HG02943 (cell line): ENCODE data around the gene SV2A.
"Not testable (repeated sequence)": the region's sequence is repeated elsewhere in the genome, so short reads cannot be mapped to it uniquely, and the experiment has no call there.

ENCODE experiments used
- ATAC-seq: cut with Tn5 transposase; IDR thresholded peaks from one replicate; pipeline ENCODE4 v1.9.1; 2021; ENCODE audit warnings: mild to moderate bottlenecking, low read depth, moderate library complexity; ENCODE audit not compliant: unreplicated experiment

SV2A gene, protein sequence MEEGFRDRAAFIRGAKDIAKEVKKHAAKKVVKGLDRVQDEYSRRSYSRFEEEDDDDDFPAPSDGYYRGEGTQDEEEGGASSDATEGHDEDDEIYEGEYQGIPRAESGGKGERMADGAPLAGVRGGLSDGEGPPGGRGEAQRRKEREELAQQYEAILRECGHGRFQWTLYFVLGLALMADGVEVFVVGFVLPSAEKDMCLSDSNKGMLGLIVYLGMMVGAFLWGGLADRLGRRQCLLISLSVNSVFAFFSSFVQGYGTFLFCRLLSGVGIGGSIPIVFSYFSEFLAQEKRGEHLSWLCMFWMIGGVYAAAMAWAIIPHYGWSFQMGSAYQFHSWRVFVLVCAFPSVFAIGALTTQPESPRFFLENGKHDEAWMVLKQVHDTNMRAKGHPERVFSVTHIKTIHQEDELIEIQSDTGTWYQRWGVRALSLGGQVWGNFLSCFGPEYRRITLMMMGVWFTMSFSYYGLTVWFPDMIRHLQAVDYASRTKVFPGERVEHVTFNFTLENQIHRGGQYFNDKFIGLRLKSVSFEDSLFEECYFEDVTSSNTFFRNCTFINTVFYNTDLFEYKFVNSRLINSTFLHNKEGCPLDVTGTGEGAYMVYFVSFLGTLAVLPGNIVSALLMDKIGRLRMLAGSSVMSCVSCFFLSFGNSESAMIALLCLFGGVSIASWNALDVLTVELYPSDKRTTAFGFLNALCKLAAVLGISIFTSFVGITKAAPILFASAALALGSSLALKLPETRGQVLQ

DNA sequence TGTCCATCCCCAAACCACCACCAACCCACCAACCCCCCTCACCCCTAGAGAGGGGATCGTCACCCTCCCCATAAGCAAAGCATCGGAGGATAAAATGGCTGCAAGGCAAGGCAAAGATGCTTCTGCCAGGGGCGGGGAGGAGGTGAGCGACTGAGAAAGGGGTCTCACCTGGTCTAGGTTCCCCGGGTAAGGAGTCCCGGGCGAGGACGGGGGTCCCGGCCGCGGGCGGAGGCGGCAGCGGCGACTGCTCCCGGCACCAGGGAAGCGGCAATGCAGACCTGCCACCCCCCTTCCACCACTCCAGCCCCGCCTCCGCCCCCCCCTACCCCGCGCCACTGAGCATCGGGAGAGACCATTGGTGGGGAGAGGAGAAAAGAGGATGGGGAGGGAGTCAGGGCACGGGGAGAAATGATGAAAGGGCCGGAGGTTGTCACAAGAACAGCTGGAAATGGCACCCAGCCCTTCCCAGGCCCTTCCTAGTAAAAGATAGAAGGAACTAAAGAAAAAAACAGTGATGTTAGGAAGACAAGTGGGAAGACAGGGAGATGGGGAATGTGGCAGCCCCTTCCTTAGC is at the start of gene SV2A:
SV2A (minus strand) TSS at position 274 of the 574 bp plus-strand sequence. CDS start 4,004 bp downstream, outside the sequence.
- no peak for ATAC-seq

DNA sequence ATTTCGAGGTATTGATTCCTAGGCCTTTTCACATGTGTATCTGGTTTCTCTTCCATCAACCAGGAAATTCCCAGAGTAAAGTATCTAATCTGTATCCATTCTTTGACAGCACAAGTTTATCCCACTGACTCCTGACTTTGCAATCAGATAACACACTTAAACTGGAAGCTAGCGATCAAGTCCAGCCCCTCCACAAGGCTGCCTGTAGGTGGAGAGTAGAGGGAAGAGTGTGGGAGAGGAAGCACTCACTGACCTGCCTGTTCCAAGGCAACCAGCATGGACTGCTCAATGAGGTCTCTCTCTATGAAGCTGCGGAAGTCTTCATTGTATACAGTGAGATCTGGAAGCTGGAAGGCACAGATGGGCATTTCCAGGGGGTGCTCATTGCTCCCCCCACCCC is 49.4 kb upstream of the SV2A start:
- no peak for ATAC-seq

- no peak for ATAC-seq
Observed at GRCh38 chr1:149966405-149966804, 48.8 kb upstream of the SV2A start.

- no peak for ATAC-seq
Observed at GRCh38 chr1:149965440-149965839, 47.8 kb upstream of the SV2A start.

GRCh38 chr1:149963358-149963757 is 45.7 kb upstream of the SV2A start:
- no peak for ATAC-seq

- ATAC-seq, result no peak
Observed at GRCh38 chr1:149962736-149963135, 45.1 kb upstream of the SV2A start.

- ATAC-seq, result no peak
Observed at GRCh38 chr1:149962039-149962647, 44.5 kb upstream of the SV2A start.

GRCh38 chr1:149957548-149957947 is 39.9 kb upstream of the SV2A start:
- ATAC-seq, result not testable (repeated sequence)

- no peak for ATAC-seq
Observed at GRCh38 chr1:149949911-149950310, 32.3 kb upstream of the SV2A start.

DNA sequence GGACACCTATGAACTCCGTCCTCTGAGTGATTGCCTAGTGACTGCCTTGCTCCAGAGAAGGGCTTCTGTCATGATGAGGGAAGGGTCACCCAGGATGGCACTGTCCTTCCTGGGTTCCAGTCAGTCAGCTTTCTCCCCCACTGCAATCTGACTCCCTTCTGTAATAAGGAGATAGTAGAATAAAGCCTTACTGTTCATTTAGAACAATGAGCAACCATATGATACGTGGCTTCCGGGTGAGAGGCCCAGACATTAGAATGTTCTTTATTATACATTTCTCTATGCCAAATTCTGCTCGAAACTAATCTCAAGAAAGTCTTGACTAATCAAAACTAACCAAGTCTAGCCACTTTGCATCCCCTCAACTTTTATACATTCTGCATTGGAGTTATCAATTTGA is 27.6 kb upstream of the SV2A start:
- no peak for ATAC-seq

- ATAC-seq, result no peak
Observed at GRCh38 chr1:149942885-149943284, 25.2 kb upstream of the SV2A start.

- no peak for ATAC-seq
Observed at GRCh38 chr1:149942207-149942606, 24.6 kb upstream of the SV2A start.

- ATAC-seq, result no peak
Observed at GRCh38 chr1:149940427-149940826, 22.8 kb upstream of the SV2A start.

- not testable (repeated sequence) for ATAC-seq
Observed at GRCh38 chr1:149938668-149939003, 21.0 kb upstream of the SV2A start.

DNA sequence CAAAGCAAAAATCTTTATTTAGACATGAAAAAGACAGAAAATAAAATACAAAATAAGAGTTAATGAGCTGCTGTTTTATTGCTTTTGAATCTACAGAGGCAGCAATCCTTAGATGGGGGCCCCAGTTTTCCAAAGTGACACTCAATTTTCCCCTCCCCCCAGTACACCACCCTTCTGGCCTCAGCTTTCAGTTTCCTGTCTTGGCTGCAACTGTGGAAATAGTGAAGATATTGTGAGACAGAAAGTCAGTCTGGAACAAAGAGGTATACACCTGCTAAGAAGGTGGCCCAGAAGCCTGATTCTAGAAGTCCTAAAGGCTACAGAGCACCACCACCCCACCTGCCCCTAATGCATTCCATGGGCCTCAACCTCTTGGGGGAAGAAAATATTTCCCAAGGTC is 20.1 kb upstream of the SV2A start:
- ATAC-seq, result no peak

DNA sequence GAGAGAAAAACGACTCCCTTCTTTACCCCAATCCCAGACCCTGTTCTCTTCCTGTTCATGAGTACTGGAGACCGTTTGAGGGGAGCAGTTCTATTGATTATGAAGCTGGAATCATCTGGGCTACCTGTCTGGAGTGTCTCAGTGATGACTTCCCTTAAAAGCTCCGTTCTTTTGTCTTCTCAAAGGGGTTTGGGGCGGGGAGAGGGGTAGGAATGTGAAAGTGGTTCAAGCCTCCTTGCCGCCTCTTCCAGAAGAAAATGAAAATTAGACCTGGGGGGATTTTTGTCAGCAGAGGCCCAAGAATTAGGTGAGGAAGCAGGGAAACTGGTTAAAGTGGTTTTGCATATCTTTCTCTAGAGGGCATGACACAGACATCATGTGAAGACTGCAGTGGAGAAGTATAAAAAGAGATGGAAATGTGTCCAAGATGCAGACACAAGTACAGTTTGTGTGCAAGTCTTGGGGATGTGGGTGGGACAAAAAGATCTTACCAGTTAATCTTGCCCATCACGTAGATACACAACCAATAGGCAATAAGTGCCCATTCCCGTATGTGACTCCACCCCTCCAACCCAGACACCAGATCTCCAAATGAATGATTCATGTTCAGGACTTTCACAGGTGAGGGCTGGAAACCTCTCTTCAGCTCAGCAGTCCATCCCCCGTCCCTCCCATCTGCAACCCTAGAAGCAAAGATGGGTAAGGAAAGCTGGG is 19.5 kb upstream of the SV2A start:
- ATAC-seq, result no peak

- ATAC-seq, result no peak
Observed at GRCh38 chr1:149936170-149936991, 18.7 kb upstream of the SV2A start, which contains the start of gene MTMR11. TSS of gene MTMR11 (minus strand) at chr1:149936879. CDS start at chr1:149936647, 232 bp downstream.

GRCh38 chr1:149934356-149934755 is 16.7 kb upstream of the SV2A start:
- ATAC-seq, result no peak

DNA sequence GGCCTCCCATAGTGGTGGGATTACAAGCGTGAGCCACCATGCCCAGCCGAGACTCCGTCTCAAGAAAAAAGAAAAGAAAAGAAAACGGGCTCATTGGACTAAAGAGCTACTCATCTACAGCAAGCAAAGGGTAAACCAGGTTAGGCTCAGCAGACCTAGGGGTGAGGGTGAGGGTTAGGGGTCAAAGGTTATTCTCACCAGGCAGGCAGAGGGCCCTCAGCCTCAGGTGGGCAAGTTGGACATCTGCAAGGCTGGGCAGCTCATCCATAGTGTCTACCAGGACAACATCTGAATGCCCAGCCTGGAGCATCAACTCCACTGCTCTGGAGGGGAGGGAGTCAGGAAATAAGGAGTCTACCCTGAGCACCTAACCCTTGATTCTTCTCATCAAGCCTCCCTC is 15.6 kb upstream of the SV2A start:
- ATAC-seq, result no peak

GRCh38 chr1:149932474-149932873 is 14.8 kb upstream of the SV2A start:
- no peak for ATAC-seq
